ENCODE results near the gene NPY.

GRCh38 chr7:24340727-24341126, 56.7 kb downstream of the NPY start:
- TF ChIP-seq, protein P1, sequence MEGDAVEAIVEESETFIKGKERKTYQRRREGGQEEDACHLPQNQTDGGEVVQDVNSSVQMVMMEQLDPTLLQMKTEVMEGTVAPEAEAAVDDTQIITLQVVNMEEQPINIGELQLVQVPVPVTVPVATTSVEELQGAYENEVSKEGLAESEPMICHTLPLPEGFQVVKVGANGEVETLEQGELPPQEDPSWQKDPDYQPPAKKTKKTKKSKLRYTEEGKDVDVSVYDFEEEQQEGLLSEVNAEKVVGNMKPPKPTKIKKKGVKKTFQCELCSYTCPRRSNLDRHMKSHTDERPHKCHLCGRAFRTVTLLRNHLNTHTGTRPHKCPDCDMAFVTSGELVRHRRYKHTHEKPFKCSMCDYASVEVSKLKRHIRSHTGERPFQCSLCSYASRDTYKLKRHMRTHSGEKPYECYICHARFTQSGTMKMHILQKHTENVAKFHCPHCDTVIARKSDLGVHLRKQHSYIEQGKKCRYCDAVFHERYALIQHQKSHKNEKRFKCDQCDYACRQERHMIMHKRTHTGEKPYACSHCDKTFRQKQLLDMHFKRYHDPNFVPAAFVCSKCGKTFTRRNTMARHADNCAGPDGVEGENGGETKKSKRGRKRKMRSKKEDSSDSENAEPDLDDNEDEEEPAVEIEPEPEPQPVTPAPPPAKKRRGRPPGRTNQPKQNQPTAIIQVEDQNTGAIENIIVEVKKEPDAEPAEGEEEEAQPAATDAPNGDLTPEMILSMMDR (IDR thresholded peaks at IDR 0.05) = no peak
- no peak for TF ChIP-seq POLR2A (IDR thresholded peaks at IDR 0.05)
